Panc1 (cell line): ENCODE data around the gene BAZ2B. TPM values are rescaled to one million over a fixed set of nuclear protein-coding genes. Genes with fewer than 3 reads are reported as not detected.

Experiments
- ATAC-seq: fragments of 200-7000 bp; cut with Tn5 transposase; 2 replicates; pipeline ENCODE4 v1.9.1; 2020; ENCODE audit warnings: mild to moderate bottlenecking, moderate library complexity
- BruUV-seq: library from RNA; stranded (reverse); fragments of 400-500 nt; replicated peaks from 2 replicates; lab custom pipeline; 2021; lab: Mats Ljungman, UMichigan
- CTCF ChIA-PET: fragments of 300-600 bp; sonication (Branson Sonifier 250); formaldehyde crosslinking; loops from one replicate; lab custom pipeline; 2022; ENCODE audit warnings: antibody characterized with exemption; lab: Charles Lee
- POLR2A ChIA-PET: fragments of 300-600 bp; sonication (Branson Sonifier 250); formaldehyde crosslinking; loops from one replicate; lab custom pipeline; 2022; ENCODE audit warnings: antibody characterized with exemption; lab: Charles Lee
- DNase-seq: peaks from one replicate; pipeline ENCODE4 v3.0.0-alpha.2; 2010; ENCODE audit warnings: low read depth, low spot score
- H3K27ac ChIP-seq: 2 replicates; pipeline ENCODE4 v1.5.1; 2011; ENCODE audit warnings: mild to moderate bottlenecking, low read length, inconsistent platforms
- H3K27me3 ChIP-seq: fragments of 200-500 bp; sonication (Bioruptor generic); 2 replicates; pipeline ENCODE4 v1.6.0; 2014; ENCODE audit warnings: low read length, inconsistent platforms; ENCODE audit not compliant: control insufficient read depth, insufficient read depth
- H3K36me3 ChIP-seq: fragments of 200-500 bp; sonication (Bioruptor generic); 2 replicates; pipeline ENCODE4 v1.5.1; 2014; ENCODE audit warnings: inconsistent platforms, mild to moderate bottlenecking, low read length, moderate library complexity; ENCODE audit not compliant: control insufficient read depth, insufficient read depth
- H3K4me1 ChIP-seq: 2 replicates; pipeline ENCODE4 v1.5.1; 2011; ENCODE audit warnings: inconsistent platforms, mild to moderate bottlenecking, low read length, moderate library complexity; ENCODE audit not compliant: control insufficient read depth, insufficient read depth
- H3K4me3 ChIP-seq, 2 experiments: 2 replicates each; pipeline ENCODE4 v1.5.1; 2011 to 2012; ENCODE audit warnings: low read depth in 2 of 2, low read length in 2 of 2, mild to moderate bottlenecking in 2 of 2, inconsistent platforms in 1 of 2, moderate library complexity in 1 of 2
- H3K9me3 ChIP-seq: fragments of 200-500 bp; sonication (Bioruptor generic); 2 replicates; pipeline ENCODE4 v1.5.1; 2014; ENCODE audit warnings: low read depth, mild to moderate bottlenecking, inconsistent platforms, low read length, moderate library complexity; ENCODE audit not compliant: control insufficient read depth, insufficient read depth
- POLR2AphosphoS5 ChIP-seq: IDR thresholded peaks from 2 replicates; pipeline ENCODE4 v1.6.1; 2012; ENCODE audit warnings: mild to moderate bottlenecking, low read depth, low read length, moderate library complexity
- SIN3A ChIP-seq: IDR thresholded peaks from 2 replicates; pipeline ENCODE4 v1.6.1; 2012; ENCODE audit warnings: low read depth, mild to moderate bottlenecking, low read length, moderate library complexity, borderline replicate concordance; ENCODE audit not compliant: insufficient read depth
- TCF7L2 ChIP-seq: IDR thresholded peaks from 2 replicates; pipeline ENCODE4 v1.6.1; 2011; ENCODE audit warnings: mild to moderate bottlenecking, low read depth, low read length, inconsistent platforms
- in situ Hi-C: cut with HindIII; loops from 2 replicates; pipeline ENCODE4 v1.10.0; 2016; ENCODE audit warnings: low sequenced_read_pairs, low pct_unique_long_range_greater_than_20kb
- intact Hi-C: fragments of 100-400 bp; cut with micrococcal nuclease; formaldehyde crosslinking; loops from one replicate; pipeline ENCODE4 v1.10.0; 2022; ENCODE audit not compliant: unreplicated experiment
- total RNA-seq: library from RNA; stranded (reverse); gene quantifications from one replicate; pipeline ENCODE4 v1.2.1, GENCODE V29; 2021; ENCODE audit not compliant: unreplicated experiment
- TF ChIP-seq, protein P1 (sequence below), 2 experiments: IDR thresholded peaks; 2 replicates each; pipeline ENCODE4 v1.6.1; 2011 to 2012; ENCODE audit warnings: low read depth in 2 of 2, control low read depth in 1 of 2, low read length in 1 of 2, mild to moderate bottlenecking in 1 of 2, moderate library complexity in 1 of 2; ENCODE audit not compliant: insufficient read depth in 1 of 2
- TF ChIP-seq, protein P2 (sequence below): fragments of 450-650 bp; IDR thresholded peaks from 2 replicates; pipeline ENCODE4 v1.5.1; 2017; ENCODE audit warnings: mild to moderate bottlenecking

The BAZ2B gene
- total RNA-seq, 1 experiment from 2014 or later = 38.6 TPM

DNA sequence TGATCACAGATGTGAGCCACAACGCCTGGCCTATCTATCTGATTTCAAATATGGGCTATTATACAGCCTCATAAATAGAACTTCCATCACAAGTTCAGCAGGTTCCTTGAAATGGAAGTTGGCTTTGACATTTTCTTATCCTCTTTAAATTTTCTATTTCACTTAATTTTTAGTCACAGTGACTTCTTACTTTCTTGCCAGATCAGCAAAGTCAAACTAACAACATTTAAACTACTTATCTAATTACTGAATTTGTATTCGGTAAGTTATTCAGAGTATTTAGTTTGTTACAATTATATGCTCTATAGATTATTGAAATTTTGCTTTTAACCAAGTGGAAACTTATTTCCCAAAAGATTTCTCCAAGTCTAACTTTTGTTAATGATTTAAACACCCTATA lies 108.2 kb downstream of the BAZ2B start:
- CTCF ChIA-PET = no interaction called here
- no peak for ATAC-seq

DNA sequence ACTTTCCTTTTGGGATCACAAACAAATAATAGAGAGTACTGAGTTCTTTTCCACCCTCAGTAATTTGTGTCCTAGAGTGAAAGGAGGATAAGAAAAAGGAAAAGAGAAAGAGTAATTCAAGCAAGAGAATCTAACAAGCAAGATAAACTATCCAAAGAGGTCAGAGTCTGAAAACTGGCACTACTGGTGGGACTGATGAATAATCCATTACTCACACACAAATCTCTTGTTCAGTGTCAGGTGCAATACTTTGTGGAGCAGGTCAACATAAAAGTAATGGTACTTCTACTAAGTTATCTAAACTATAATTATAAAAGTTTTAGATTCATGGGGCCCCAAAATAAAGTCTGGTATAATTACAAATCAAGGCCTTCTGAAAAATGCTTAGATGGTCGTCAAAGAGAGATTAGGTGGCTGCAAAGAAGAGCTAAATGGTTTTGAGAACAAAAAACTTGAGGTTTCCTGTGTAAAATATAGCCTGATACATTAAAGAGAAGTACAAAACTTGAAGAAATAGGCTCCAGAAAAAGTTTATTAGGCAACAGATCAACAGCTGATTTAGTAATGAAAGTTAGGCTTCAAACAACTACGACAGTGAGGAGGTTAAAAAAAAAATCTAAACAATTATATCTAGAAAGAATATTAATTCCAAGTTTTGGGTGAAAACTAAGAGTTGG lies 109.4 kb downstream of the BAZ2B start:
- H3K4me3 ChIP-seq = no peak overlapping the region
- no peak for ATAC-seq
- no peak overlapping the region for H3K27ac ChIP-seq
- intact Hi-C loops = no loop called here
- TF ChIP-seq, protein P1, sequence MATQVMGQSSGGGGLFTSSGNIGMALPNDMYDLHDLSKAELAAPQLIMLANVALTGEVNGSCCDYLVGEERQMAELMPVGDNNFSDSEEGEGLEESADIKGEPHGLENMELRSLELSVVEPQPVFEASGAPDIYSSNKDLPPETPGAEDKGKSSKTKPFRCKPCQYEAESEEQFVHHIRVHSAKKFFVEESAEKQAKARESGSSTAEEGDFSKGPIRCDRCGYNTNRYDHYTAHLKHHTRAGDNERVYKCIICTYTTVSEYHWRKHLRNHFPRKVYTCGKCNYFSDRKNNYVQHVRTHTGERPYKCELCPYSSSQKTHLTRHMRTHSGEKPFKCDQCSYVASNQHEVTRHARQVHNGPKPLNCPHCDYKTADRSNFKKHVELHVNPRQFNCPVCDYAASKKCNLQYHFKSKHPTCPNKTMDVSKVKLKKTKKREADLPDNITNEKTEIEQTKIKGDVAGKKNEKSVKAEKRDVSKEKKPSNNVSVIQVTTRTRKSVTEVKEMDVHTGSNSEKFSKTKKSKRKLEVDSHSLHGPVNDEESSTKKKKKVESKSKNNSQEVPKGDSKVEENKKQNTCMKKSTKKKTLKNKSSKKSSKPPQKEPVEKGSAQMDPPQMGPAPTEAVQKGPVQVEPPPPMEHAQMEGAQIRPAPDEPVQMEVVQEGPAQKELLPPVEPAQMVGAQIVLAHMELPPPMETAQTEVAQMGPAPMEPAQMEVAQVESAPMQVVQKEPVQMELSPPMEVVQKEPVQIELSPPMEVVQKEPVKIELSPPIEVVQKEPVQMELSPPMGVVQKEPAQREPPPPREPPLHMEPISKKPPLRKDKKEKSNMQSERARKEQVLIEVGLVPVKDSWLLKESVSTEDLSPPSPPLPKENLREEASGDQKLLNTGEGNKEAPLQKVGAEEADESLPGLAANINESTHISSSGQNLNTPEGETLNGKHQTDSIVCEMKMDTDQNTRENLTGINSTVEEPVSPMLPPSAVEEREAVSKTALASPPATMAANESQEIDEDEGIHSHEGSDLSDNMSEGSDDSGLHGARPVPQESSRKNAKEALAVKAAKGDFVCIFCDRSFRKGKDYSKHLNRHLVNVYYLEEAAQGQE (IDR thresholded peaks at IDR 0.05; ENCODE audit: insufficient read depth in 1 of 2, low read depth in 2 of 2, low read length in 1 of 2) = no peak
- TF ChIP-seq SIN3A (no peak), POLR2AphosphoS5 (no peak), TCF7L2 (no peak)
- TF ChIP-seq, protein P2, sequence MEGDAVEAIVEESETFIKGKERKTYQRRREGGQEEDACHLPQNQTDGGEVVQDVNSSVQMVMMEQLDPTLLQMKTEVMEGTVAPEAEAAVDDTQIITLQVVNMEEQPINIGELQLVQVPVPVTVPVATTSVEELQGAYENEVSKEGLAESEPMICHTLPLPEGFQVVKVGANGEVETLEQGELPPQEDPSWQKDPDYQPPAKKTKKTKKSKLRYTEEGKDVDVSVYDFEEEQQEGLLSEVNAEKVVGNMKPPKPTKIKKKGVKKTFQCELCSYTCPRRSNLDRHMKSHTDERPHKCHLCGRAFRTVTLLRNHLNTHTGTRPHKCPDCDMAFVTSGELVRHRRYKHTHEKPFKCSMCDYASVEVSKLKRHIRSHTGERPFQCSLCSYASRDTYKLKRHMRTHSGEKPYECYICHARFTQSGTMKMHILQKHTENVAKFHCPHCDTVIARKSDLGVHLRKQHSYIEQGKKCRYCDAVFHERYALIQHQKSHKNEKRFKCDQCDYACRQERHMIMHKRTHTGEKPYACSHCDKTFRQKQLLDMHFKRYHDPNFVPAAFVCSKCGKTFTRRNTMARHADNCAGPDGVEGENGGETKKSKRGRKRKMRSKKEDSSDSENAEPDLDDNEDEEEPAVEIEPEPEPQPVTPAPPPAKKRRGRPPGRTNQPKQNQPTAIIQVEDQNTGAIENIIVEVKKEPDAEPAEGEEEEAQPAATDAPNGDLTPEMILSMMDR = no peak
- no peak for DNase-seq
- no peaks in the 10 kb centered on the region for H3K27me3 ChIP-seq
- no peaks in the 10 kb centered on the region for H3K36me3 ChIP-seq
- no peaks in the 10 kb centered on the region for H3K4me1 ChIP-seq
- in situ Hi-C loops = no loop called here
- CTCF ChIA-PET = no interaction called here
- BruUV-seq = no TSS peak
- no peaks in the 10 kb centered on the region for H3K9me3 ChIP-seq
- POLR2A ChIA-PET = no interaction called here

More for the DNA sequence above, 108.2 kb downstream of the BAZ2B start:
- no peaks in the 10 kb centered on the region for H3K4me1 ChIP-seq
- POLR2A ChIA-PET = no interaction called here
- H3K36me3 ChIP-seq = no peaks in the 10 kb centered on the region
- H3K4me3 ChIP-seq = no peak overlapping the region
- TF ChIP-seq TCF7L2 (no peak), SIN3A (no peak), POLR2AphosphoS5 (no peak)
- TF ChIP-seq, protein P2 = no peak
- TF ChIP-seq, protein P1 (IDR thresholded peaks at IDR 0.05; ENCODE audit: insufficient read depth in 1 of 2, low read depth in 2 of 2, low read length in 1 of 2) = no peak
- intact Hi-C loops (no loop called here), in situ Hi-C loops (no loop called here)
- H3K9me3 ChIP-seq = no peaks in the 10 kb centered on the region
- DNase-seq = no peak
- BruUV-seq = no TSS peak
- H3K27ac ChIP-seq = no peak overlapping the region
- no peaks in the 10 kb centered on the region for H3K27me3 ChIP-seq
